ENCODE results near the gene CCNB1. TPM values are rescaled to one million over a fixed set of nuclear protein-coding genes. Genes with fewer than 3 reads are reported as not detected.
A peak's percentile ranks its signal among the peaks of the same experiment; 100 is the strongest.

CCNB1 gene
- 252 and 262 TPM in 2 replicates for total RNA-seq
- long read RNA-seq, transcript CCNB1-201 (9 exons, 2,169 nt): major isoform, 995 of 1,070 reads
- long read RNA-seq, partial matches to known transcripts: 17 of 1,070 reads
- long read RNA-seq, other reads (novel, unspliced or antisense): 56 of 1,070 reads

DNA sequence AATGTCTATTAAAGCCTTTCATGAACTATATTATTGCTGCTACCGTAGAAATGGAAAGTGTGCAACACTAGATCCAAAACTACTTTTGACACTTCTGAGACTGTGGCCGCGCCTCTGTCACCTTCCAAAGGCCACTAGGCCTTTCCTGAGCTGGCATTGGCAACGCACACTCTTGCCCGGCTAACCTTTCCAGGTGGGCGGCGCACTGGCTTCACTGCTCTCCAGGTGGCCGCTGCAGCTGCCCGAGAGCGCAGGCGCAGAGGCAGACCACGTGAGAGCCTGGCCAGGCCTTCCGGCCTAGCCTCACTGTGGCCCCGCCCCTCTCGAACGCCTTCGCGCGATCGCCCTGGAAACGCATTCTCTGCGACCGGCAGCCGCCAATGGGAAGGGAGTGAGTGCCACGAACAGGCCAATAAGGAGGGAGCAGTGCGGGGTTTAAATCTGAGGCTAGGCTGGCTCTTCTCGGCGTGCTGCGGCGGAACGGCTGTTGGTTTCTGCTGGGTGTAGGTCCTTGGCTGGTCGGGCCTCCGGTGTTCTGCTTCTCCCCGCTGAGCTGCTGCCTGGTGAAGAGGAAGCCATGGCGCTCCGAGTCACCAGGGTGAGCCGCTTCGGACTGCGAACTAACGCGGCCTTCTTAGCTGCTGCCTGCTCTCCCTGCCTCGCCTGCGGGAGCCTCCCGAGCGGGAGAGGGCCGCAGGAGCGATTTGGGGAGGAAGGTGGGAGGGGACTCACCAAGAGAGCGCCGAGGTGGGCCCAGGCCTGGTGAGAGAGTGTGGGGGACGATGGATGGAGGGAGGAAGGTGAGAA, at the start of gene CCNB1:
Gene CCNB1, plus strand, starts transcription at position 465 of the 807 bp plus-strand sequence. Its CDS starts 113 bp downstream, at position 578.
- Mint-ChIP-seq H3K9me3 (peaks cover 5% of the 10 kb centered on the region), H3K4me3 (peak within 1 kb of the TSS; percentile 95), H3K36me3 (ENCODE audit: low read depth) (peaks cover 18% of the 10 kb centered on the region), H3K4me1 (peaks cover 47% of the 10 kb centered on the region), H3K27ac (ENCODE audit: unreplicated experiment) (peak within 1 kb of the TSS; percentile 98), H3K27me3 (ENCODE audit: low read depth) (no peaks in the 10 kb centered on the region)
- peak; percentile 96 for DNase-seq (ENCODE audit: low read depth, low spot score)
- TF ChIP-seq, protein P1, sequence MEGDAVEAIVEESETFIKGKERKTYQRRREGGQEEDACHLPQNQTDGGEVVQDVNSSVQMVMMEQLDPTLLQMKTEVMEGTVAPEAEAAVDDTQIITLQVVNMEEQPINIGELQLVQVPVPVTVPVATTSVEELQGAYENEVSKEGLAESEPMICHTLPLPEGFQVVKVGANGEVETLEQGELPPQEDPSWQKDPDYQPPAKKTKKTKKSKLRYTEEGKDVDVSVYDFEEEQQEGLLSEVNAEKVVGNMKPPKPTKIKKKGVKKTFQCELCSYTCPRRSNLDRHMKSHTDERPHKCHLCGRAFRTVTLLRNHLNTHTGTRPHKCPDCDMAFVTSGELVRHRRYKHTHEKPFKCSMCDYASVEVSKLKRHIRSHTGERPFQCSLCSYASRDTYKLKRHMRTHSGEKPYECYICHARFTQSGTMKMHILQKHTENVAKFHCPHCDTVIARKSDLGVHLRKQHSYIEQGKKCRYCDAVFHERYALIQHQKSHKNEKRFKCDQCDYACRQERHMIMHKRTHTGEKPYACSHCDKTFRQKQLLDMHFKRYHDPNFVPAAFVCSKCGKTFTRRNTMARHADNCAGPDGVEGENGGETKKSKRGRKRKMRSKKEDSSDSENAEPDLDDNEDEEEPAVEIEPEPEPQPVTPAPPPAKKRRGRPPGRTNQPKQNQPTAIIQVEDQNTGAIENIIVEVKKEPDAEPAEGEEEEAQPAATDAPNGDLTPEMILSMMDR (conservative IDR thresholded peaks at IDR 0.05): no peak

DNA sequence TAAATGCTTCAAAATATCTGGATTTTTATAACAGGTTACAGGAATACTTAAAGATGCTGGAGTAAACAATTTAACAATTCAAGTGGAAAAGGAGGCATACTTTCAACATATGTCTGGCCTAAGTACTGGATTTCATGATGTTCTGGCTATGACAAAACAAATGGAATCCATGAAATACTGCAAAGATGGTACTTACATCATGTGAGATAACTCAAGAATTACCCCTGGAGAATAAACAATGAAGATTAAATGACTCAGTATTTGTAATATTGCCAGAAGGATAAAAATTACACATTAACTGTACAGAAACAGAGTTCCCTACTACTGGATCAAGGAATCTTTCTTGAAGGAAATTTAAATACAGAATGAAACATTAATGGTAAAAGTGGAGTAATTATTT, 37.5 kb upstream of the CCNB1 start:
- no peak overlapping the region for H3K27ac Mint-ChIP-seq (ENCODE audit: unreplicated experiment)
- no peak overlapping the region for H3K4me3 Mint-ChIP-seq
- no peaks in the 10 kb centered on the region for H3K27me3 Mint-ChIP-seq (ENCODE audit: low read depth)
- TF ChIP-seq, protein P1 (conservative IDR thresholded peaks at IDR 0.05): no peak
- H3K4me1 Mint-ChIP-seq: no peaks in the 10 kb centered on the region
- peaks cover 15% of the 10 kb centered on the region for H3K36me3 Mint-ChIP-seq (ENCODE audit: low read depth)
- no peak for DNase-seq (ENCODE audit: low read depth, low spot score)
- H3K9me3 Mint-ChIP-seq: no peaks in the 10 kb centered on the region

DNA sequence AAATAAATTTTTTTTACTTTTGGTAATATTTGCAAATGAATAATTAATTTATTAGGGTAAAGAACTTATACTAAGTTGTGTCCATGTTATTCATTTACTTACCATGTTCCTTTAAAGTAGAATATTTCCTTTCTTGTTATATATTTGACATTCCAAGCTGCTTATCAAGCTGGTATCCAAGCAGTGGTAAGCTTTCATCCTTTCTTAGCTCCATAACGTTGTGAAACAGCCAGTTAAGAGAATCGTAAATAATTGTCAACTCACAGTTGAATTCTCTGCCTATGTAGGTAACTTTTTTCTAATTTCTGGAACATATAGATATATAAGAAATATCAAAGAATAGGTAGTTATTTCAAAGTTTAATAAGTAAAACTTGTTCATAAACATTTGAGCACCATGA, 36.7 kb upstream of the CCNB1 start:
- no peak for DNase-seq (ENCODE audit: low read depth, low spot score)
- Mint-ChIP-seq H3K36me3 (ENCODE audit: low read depth) (peaks cover 15% of the 10 kb centered on the region), H3K4me3 (no peak overlapping the region), H3K27me3 (ENCODE audit: low read depth) (no peaks in the 10 kb centered on the region), H3K9me3 (no peaks in the 10 kb centered on the region), H3K4me1 (no peaks in the 10 kb centered on the region), H3K27ac (ENCODE audit: unreplicated experiment) (no peak overlapping the region)
- TF ChIP-seq, protein P1 (conservative IDR thresholded peaks at IDR 0.05): no peak

DNA sequence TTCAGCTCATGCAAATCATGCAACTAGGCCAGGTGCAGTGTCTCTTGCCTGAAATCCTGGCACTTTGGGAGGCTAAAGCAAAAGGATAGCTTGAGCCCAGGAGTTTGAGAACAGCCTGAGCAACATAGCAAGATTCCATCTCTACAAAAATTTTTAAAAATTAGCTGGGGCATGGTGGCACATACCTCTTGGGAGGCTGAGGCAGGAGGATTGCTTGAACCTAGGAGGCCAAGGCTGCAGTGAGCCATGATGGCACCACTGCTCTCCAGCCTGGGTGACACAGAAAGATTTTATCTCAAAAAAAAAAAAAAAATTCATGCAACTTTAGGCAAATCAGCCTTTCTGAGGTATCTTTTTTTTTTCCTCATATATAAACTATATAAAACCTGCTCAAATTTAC, 35.6 kb upstream of the CCNB1 start:
- no peaks in the 10 kb centered on the region for H3K9me3 Mint-ChIP-seq
- peaks cover 15% of the 10 kb centered on the region for H3K36me3 Mint-ChIP-seq (ENCODE audit: low read depth)
- H3K4me3 Mint-ChIP-seq: no peak overlapping the region
- H3K27me3 Mint-ChIP-seq (ENCODE audit: low read depth): no peaks in the 10 kb centered on the region
- H3K4me1 Mint-ChIP-seq: no peaks in the 10 kb centered on the region
- peak overlapping the region; percentile 12 for H3K27ac Mint-ChIP-seq (ENCODE audit: unreplicated experiment)
- DNase-seq (ENCODE audit: low read depth, low spot score): no peak
- TF ChIP-seq, protein P1 (conservative IDR thresholded peaks at IDR 0.05): no peak

DNA sequence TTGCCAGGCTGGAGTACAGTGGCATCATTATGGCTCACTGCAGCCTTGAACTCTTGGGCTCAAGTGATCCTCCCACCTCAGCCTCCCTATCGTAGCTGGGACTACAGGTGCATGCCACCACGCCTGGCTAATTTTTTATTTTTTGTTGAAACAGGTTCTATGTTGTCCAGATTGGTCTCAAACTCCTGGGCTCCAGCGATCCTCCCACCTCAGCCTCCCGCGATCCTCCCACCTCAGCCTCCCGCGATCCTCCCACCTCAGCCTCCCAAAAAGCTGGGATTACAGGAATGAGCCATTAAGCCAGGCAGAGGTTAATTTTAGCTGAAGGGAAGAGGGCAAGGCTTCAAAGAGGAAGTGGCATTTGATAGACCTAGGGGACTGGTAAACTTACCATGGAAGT, 32.8 kb upstream of the CCNB1 start:
- TF ChIP-seq, protein P1 (conservative IDR thresholded peaks at IDR 0.05): no peak
- Mint-ChIP-seq H3K27me3 (ENCODE audit: low read depth) (no peaks in the 10 kb centered on the region), H3K4me1 (no peaks in the 10 kb centered on the region), H3K4me3 (no peak overlapping the region), H3K36me3 (ENCODE audit: low read depth) (peaks cover 10% of the 10 kb centered on the region), H3K9me3 (peaks cover 2% of the 10 kb centered on the region), H3K27ac (ENCODE audit: unreplicated experiment) (no peak overlapping the region)
- no peak for DNase-seq (ENCODE audit: low read depth, low spot score)

All from neural crest cell (in vitro differentiated cells).